Measurements from ENCODE around the gene ZNF189.
"Not testable (repeated sequence)": the region's sequence is repeated elsewhere in the genome, so short reads cannot be mapped to it uniquely, and the experiment has no call there.

The ZNF189 gene

GRCh38 chr9:101380295-101380694 lies 18.4 kb upstream of the ZNF189 start:
- H3K27ac ChIP-seq = no peak overlapping the region
- no peak for TF ChIP-seq CTCF (IDR thresholded peaks at IDR 0.05)
- TF ChIP-seq ZFX (IDR thresholded peaks at IDR 0.05; ENCODE audit: borderline replicate concordance) = no peak

GRCh38 chr9:101381118-101381517 lies 17.5 kb upstream of the ZNF189 start:
- no peak overlapping the region for H3K27ac ChIP-seq
- no peak for TF ChIP-seq ZFX (IDR thresholded peaks at IDR 0.05; ENCODE audit: borderline replicate concordance)
- no peak for TF ChIP-seq CTCF (IDR thresholded peaks at IDR 0.05)

GRCh38 chr9:101381833-101382342 lies 16.8 kb upstream of the ZNF189 start:
- TF ChIP-seq CTCF (IDR thresholded peaks at IDR 0.05) (no peak), ZFX (IDR thresholded peaks at IDR 0.05; ENCODE audit: borderline replicate concordance) (no peak)

GRCh38 chr9:101383361-101383760 lies 15.3 kb upstream of the ZNF189 start:
- TF ChIP-seq ZFX (IDR thresholded peaks at IDR 0.05; ENCODE audit: borderline replicate concordance) (no peak), CTCF (IDR thresholded peaks at IDR 0.05) (no peak)
- H3K27ac ChIP-seq = no peak overlapping the region

More at GRCh38 chr9:101381833-101382342, 16.8 kb upstream of the ZNF189 start:
- H3K27ac ChIP-seq = no peak overlapping the region

GRCh38 chr9:101384873-101385536 lies 13.6 kb upstream of the ZNF189 start, which contains the start of gene BAAT:
BAAT (minus strand) TSS chr9:101385006; CDS start chr9:101371404, 13,602 bp downstream.
- H3K27ac ChIP-seq = not testable (repeated sequence)

GRCh38 chr9:101387871-101388506 lies 10.7 kb upstream of the ZNF189 start:
- TF ChIP-seq CTCF (IDR thresholded peaks at IDR 0.05) (peak; percentile 70), ZFX (IDR thresholded peaks at IDR 0.05; ENCODE audit: borderline replicate concordance) (no peak)
- peak overlapping the region; percentile 52 for H3K27ac ChIP-seq

GRCh38 chr9:101388507-101388993 lies 10.1 kb upstream of the ZNF189 start:
- H3K27ac ChIP-seq = peak overlapping the region; percentile 52
- TF ChIP-seq CTCF (IDR thresholded peaks at IDR 0.05) (peak; percentile 27), ZFX (IDR thresholded peaks at IDR 0.05; ENCODE audit: borderline replicate concordance) (no peak)

Data from 22Rv1 (cell line).